PFSK-1 (cell line): ENCODE data around the gene ABCC1.

Experiments
- FOXP2 ChIP-seq: optimal IDR thresholded peaks from 2 replicates; pipeline ENCODE3; 2011; ENCODE audit warnings: borderline replicate concordance, control low read depth, inconsistent platforms; ENCODE audit not compliant: insufficient read depth; ENCODE audit errors: extremely low read length, extremely low read depth
- POLR2AphosphoS5 ChIP-seq: IDR thresholded peaks from 2 replicates; pipeline ENCODE4 v1.6.1; 2012; ENCODE audit warnings: low read depth, mild to moderate bottlenecking, control low read depth, low read length, moderate library complexity
- REST ChIP-seq, 2 experiments: IDR thresholded peaks; 2 replicates each; pipeline versions ENCODE4 v1.6.1 to v1.8.0; 2011 to 2012; ENCODE audit warnings: low read depth in 2 of 2, low read length in 2 of 2, control low read depth in 1 of 2, inconsistent platforms in 1 of 2, mild to moderate bottlenecking in 1 of 2, moderate library complexity in 1 of 2; ENCODE audit not compliant: insufficient read depth in 1 of 2
- SIN3A ChIP-seq: IDR thresholded peaks from 2 replicates; pipeline ENCODE4 v1.6.1; 2012; ENCODE audit warnings: mild to moderate bottlenecking, low read length, moderate library complexity, borderline replicate concordance; ENCODE audit not compliant: insufficient read depth
- TAF1 ChIP-seq: IDR thresholded peaks from 2 replicates; pipeline ENCODE4 v1.6.1; 2012; ENCODE audit warnings: low read length, control low read depth, borderline replicate concordance; ENCODE audit not compliant: insufficient read depth

ABCC1 gene

GRCh38 chr16:15996432-15997109 is 47.2 kb downstream of the ABCC1 start:
- TF ChIP-seq SIN3A (no peak), REST (IDR thresholded peaks at IDR 0.05; ENCODE audit: insufficient read depth in 1 of 2, low read depth in 2 of 2, low read length in 2 of 2) (no peak)

DNA sequence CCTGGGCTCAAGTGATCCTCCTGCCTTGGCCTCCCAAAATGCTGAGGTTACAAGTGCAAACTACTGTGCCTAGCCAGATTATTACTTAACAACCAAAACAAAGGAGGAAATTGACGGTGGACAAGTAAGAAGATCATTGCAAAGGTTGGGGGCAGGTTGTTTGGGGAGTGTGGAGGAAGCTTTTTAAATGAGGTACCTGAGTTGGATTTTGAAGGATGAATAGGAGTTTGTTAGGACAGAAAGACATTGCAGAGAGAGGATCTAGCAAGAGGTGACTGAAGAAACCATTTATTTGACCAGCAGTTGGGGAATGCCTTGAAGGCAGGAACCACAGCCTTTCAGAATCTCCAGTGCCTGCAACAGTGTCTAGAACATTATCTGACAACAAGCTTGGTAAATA is 51.3 kb downstream of the ABCC1 start:
- TF ChIP-seq TAF1 = no peak
- TF ChIP-seq SIN3A = no peak
- TF ChIP-seq FOXP2 = no peak

- TF ChIP-seq FOXP2 (no peak), POLR2AphosphoS5 (no peak), REST (IDR thresholded peaks at IDR 0.05; ENCODE audit: insufficient read depth in 1 of 2, low read depth in 2 of 2, low read length in 2 of 2) (no peak), TAF1 (no peak), SIN3A (no peak)
Measured at GRCh38 chr16:16001596-16002255, 52.3 kb downstream of the ABCC1 start.

GRCh38 chr16:16003719-16004313 is 54.4 kb downstream of the ABCC1 start:
- no peak for TF ChIP-seq POLR2AphosphoS5
- TF ChIP-seq REST (IDR thresholded peaks at IDR 0.05; ENCODE audit: insufficient read depth in 1 of 2, low read depth in 2 of 2, low read length in 2 of 2) = no peak
- TF ChIP-seq TAF1 = no peak
- TF ChIP-seq SIN3A = no peak
- no peak for TF ChIP-seq FOXP2

DNA sequence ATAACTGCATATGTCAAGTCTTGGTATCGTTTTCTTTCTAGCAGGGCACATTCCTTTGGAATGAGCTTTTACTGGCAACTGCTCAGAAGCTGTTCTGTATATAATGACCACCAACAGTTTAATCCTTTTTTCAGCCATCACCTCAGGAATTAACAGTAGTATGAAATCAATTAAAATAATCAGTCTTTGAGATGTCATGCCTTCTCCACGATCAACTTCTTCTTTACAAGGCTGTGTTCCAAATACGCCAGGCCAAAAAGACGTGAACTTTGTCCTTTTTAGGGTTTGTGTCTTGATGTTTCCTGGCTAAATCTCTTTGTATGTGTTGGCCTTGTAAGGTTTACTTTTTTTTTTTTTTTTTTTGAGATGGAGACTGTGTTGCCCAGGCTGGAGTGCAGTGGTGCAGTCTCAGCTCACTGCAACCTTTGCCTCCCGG is 54.9 kb downstream of the ABCC1 start:
- TF ChIP-seq FOXP2 (no peak), POLR2AphosphoS5 (no peak), TAF1 (no peak), SIN3A (no peak), REST (IDR thresholded peaks at IDR 0.05; ENCODE audit: insufficient read depth in 1 of 2, low read depth in 2 of 2, low read length in 2 of 2) (no peak)
